SK-N-SH treated with all-trans-retinoic acid at 6 μM for 48 hours (cell line): ENCODE results near the gene GPC5.

ENCODE experiments used
- ATAC-seq: fragments of 200-7000 bp; cut with Tn5 transposase; 3 replicates; pipeline ENCODE4 v1.9.1; 2020; ENCODE audit warnings: mild to moderate bottlenecking, moderate library complexity
- ARNTL ChIP-seq: fragments of 450-650 bp; formaldehyde crosslinking; IDR thresholded peaks from 2 replicates; pipeline ENCODE4 v1.5.0; 2020; ENCODE audit warnings: low read depth, mild to moderate bottlenecking, moderate library complexity, borderline replicate concordance
- BACH2 ChIP-seq: fragments of 250-450 bp; sonication (Bioruptor Pico); IDR thresholded peaks from 2 replicates; pipeline ENCODE4 v1.9.0; 2021; ENCODE audit warnings: mild to moderate bottlenecking, borderline replicate concordance
- ESRRG ChIP-seq: fragments of 250-450 bp; sonication (Bioruptor Pico); IDR thresholded peaks from 2 replicates; pipeline ENCODE4 v1.6.1; 2021; ENCODE audit warnings: mild to moderate bottlenecking
- GLIS3 ChIP-seq: fragments of 250-450 bp; sonication (Bioruptor Pico); IDR thresholded peaks from 2 replicates; pipeline ENCODE4 v1.5.0; 2020; ENCODE audit warnings: mild to moderate bottlenecking, moderate library complexity
- ISL1 ChIP-seq: fragments of 250-450 bp; sonication (Bioruptor Pico); IDR thresholded peaks from 2 replicates; pipeline ENCODE4 v2.1.2; 2022; ENCODE audit warnings: mild to moderate bottlenecking, moderate library complexity
- OSR1 ChIP-seq: fragments of 250-450 bp; sonication (Bioruptor Pico); IDR thresholded peaks from 2 replicates; pipeline ENCODE4 v1.8.0; 2022; ENCODE audit warnings: moderate library complexity, mild to moderate bottlenecking, inconsistent platforms
- PATZ1 ChIP-seq: fragments of 250-450 bp; sonication (Bioruptor Pico); IDR thresholded peaks from 2 replicates; pipeline ENCODE4 v1.8.0; 2020; ENCODE audit warnings: mild to moderate bottlenecking, moderate library complexity, borderline replicate concordance
- PPARA ChIP-seq: fragments of 250-450 bp; sonication (Bioruptor Pico); IDR thresholded peaks from 2 replicates; pipeline ENCODE4 v1.5.0; 2020; ENCODE audit warnings: mild to moderate bottlenecking, borderline replicate concordance
- RARB ChIP-seq: fragments of 250-450 bp; sonication (Bioruptor Pico); IDR thresholded peaks from 2 replicates; pipeline ENCODE4 v1.8.0; 2021; ENCODE audit warnings: mild to moderate bottlenecking, moderate library complexity
- SNAI2 ChIP-seq: fragments of 250-450 bp; sonication (Bioruptor Pico); IDR thresholded peaks from 2 replicates; pipeline ENCODE4 v1.5.0; 2020; ENCODE audit warnings: mild to moderate bottlenecking, moderate library complexity
- TCF4 ChIP-seq: fragments of 250-450 bp; sonication (Bioruptor Pico); IDR thresholded peaks from 2 replicates; pipeline ENCODE4 v1.8.0; 2021; ENCODE audit warnings: mild to moderate bottlenecking, moderate library complexity, borderline replicate concordance
- TOX ChIP-seq: fragments of 250-450 bp; sonication (Bioruptor Pico); IDR thresholded peaks from 2 replicates; pipeline ENCODE4 v1.8.0; 2021; ENCODE audit warnings: mild to moderate bottlenecking, moderate library complexity, borderline replicate concordance
- ZC3H10 ChIP-seq: fragments of 250-450 bp; sonication (Bioruptor Pico); IDR thresholded peaks from 2 replicates; pipeline ENCODE4 v1.5.1; 2021; ENCODE audit warnings: mild to moderate bottlenecking, moderate library complexity
- ZFP3 ChIP-seq: fragments of 250-450 bp; sonication (Bioruptor Pico); IDR thresholded peaks from 2 replicates; pipeline ENCODE4 v1.5.0; 2020; ENCODE audit warnings: mild to moderate bottlenecking, moderate library complexity
- ZFP30 ChIP-seq: fragments of 450-650 bp; formaldehyde crosslinking; IDR thresholded peaks from 2 replicates; pipeline ENCODE4 v1.5.0; 2022; ENCODE audit warnings: mild to moderate bottlenecking, moderate library complexity
- ZNF565 ChIP-seq: fragments of 450-650 bp; formaldehyde crosslinking; conservative IDR thresholded peaks from 2 replicates; pipeline ENCODE4 v1.5.0; 2020; ENCODE audit warnings: low read depth, mild to moderate bottlenecking, moderate library complexity
- ZNF70 ChIP-seq: fragments of 450-650 bp; formaldehyde crosslinking; IDR thresholded peaks from 2 replicates; pipeline ENCODE4 v1.5.0; 2020; ENCODE audit warnings: mild to moderate bottlenecking, moderate library complexity
- ZNF8 ChIP-seq: fragments of 450-650 bp; formaldehyde crosslinking; IDR thresholded peaks from 2 replicates; pipeline ENCODE4 v1.5.0; 2020; ENCODE audit warnings: mild to moderate bottlenecking, moderate library complexity
- TF ChIP-seq, protein P1 (sequence below): fragments of 250-450 bp; sonication (Bioruptor Pico); IDR thresholded peaks from 2 replicates; pipeline ENCODE4 v1.8.0; 2021; ENCODE audit warnings: low read depth, mild to moderate bottlenecking, moderate library complexity, borderline replicate concordance
- TF ChIP-seq, protein P2 (sequence below): fragments of 250-450 bp; sonication (Bioruptor Pico); IDR thresholded peaks from 2 replicates; pipeline ENCODE4 v1.5.0; 2020; ENCODE audit warnings: mild to moderate bottlenecking, moderate library complexity
- TF ChIP-seq, protein P3 (sequence below): fragments of 250-450 bp; sonication (Bioruptor Pico); IDR thresholded peaks from 2 replicates; pipeline ENCODE4 v1.5.1; 2020; ENCODE audit warnings: low read depth, mild to moderate bottlenecking, moderate library complexity

The GPC5 gene

GRCh38 chr13:91510058-91510457, 111.6 kb downstream of the GPC5 start:
- TF ChIP-seq, protein P1, sequence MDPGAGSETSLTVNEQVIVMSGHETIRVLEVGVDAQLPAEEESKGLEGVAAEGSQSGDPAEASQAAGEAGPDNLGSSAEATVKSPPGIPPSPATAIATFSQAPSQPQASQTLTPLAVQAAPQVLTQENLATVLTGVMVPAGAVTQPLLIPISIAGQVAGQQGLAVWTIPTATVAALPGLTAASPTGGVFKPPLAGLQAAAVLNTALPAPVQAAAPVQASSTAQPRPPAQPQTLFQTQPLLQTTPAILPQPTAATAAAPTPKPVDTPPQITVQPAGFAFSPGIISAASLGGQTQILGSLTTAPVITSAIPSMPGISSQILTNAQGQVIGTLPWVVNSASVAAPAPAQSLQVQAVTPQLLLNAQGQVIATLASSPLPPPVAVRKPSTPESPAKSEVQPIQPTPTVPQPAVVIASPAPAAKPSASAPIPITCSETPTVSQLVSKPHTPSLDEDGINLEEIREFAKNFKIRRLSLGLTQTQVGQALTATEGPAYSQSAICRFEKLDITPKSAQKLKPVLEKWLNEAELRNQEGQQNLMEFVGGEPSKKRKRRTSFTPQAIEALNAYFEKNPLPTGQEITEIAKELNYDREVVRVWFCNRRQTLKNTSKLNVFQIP (CRISPR knock-in tag) = no peak
- TF ChIP-seq, protein P2, sequence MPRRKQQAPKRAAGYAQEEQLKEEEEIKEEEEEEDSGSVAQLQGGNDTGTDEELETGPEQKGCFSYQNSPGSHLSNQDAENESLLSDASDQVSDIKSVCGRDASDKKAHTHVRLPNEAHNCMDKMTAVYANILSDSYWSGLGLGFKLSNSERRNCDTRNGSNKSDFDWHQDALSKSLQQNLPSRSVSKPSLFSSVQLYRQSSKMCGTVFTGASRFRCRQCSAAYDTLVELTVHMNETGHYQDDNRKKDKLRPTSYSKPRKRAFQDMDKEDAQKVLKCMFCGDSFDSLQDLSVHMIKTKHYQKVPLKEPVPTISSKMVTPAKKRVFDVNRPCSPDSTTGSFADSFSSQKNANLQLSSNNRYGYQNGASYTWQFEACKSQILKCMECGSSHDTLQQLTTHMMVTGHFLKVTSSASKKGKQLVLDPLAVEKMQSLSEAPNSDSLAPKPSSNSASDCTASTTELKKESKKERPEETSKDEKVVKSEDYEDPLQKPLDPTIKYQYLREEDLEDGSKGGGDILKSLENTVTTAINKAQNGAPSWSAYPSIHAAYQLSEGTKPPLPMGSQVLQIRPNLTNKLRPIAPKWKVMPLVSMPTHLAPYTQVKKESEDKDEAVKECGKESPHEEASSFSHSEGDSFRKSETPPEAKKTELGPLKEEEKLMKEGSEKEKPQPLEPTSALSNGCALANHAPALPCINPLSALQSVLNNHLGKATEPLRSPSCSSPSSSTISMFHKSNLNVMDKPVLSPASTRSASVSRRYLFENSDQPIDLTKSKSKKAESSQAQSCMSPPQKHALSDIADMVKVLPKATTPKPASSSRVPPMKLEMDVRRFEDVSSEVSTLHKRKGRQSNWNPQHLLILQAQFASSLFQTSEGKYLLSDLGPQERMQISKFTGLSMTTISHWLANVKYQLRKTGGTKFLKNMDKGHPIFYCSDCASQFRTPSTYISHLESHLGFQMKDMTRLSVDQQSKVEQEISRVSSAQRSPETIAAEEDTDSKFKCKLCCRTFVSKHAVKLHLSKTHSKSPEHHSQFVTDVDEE (CRISPR knock-in tag) = no peak
- TF ChIP-seq TCF4 (CRISPR knock-in tag) = no peak
- TF ChIP-seq BACH2 = no peak
- no peak for TF ChIP-seq ZFP30 (CRISPR knock-in tag)
- TF ChIP-seq ZNF565 (CRISPR knock-in tag) = no peak
- no peak for TF ChIP-seq RARB (CRISPR knock-in tag)
- TF ChIP-seq PPARA (CRISPR knock-in tag) = no peak
- TF ChIP-seq PATZ1 = no peak
- TF ChIP-seq TOX (CRISPR knock-in tag) = no peak
- TF ChIP-seq ZNF8 = no peak
- TF ChIP-seq ZFP3 (CRISPR knock-in tag) = no peak
- TF ChIP-seq, all 23 proteins: peak for 0

GRCh38 chr13:91513790-91514189, 115.4 kb downstream of the GPC5 start:
- no peak for ATAC-seq
- no peak for TF ChIP-seq ARNTL (CRISPR knock-in tag)
- TF ChIP-seq RARB (CRISPR knock-in tag) = no peak
- no peak for TF ChIP-seq PATZ1
- TF ChIP-seq, protein P1 (CRISPR knock-in tag) = no peak
- no peak for TF ChIP-seq OSR1 (CRISPR knock-in tag)
- TF ChIP-seq ZNF8 = no peak
- TF ChIP-seq TOX (CRISPR knock-in tag) = no peak
- TF ChIP-seq, protein P3, sequence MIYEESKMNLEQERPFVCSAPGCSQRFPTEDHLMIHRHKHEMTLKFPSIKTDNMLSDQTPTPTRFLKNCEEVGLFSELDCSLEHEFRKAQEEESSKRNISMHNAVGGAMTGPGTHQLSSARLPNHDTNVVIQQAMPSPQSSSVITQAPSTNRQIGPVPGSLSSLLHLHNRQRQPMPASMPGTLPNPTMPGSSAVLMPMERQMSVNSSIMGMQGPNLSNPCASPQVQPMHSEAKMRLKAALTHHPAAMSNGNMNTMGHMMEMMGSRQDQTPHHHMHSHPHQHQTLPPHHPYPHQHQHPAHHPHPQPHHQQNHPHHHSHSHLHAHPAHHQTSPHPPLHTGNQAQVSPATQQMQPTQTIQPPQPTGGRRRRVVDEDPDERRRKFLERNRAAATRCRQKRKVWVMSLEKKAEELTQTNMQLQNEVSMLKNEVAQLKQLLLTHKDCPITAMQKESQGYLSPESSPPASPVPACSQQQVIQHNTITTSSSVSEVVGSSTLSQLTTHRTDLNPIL (CRISPR knock-in tag) = no peak
- TF ChIP-seq ISL1 (CRISPR knock-in tag) = no peak
- TF ChIP-seq ZNF70 = no peak
- no peak for TF ChIP-seq SNAI2 (CRISPR knock-in tag)

More at GRCh38 chr13:91510058-91510457, 111.6 kb downstream of the GPC5 start:
- ATAC-seq = no peak

DNA sequence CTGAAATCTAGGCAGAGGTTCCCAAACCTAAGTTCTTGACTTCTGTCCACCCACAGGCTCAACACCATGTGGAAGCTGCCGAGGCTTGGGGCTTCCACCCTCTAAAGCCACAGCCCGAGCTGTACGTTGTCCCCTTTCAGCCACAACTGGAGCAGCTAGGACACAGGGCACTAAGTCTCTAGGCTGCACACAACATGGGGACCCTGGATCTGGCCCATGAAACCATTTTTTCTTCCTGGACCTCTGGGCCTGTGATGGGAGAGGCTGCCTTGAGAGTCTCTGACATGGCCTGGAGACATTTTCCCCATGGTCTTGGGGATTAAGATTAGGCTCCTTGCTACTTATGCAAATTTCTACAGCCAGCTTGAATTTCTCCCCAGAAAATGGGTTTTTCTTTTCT, 118.4 kb downstream of the GPC5 start:
- TF ChIP-seq BACH2 = no peak
- TF ChIP-seq TOX (CRISPR knock-in tag) = no peak
- no peak for TF ChIP-seq ZFP30 (CRISPR knock-in tag)
- no peak for TF ChIP-seq ZC3H10 (CRISPR knock-in tag)
- TF ChIP-seq ZNF8 = no peak
- no peak for TF ChIP-seq OSR1 (CRISPR knock-in tag)
- no peak for TF ChIP-seq ESRRG (CRISPR knock-in tag)
- no peak for TF ChIP-seq TCF4 (CRISPR knock-in tag)
- TF ChIP-seq, protein P1 (CRISPR knock-in tag) = no peak
- no peak for TF ChIP-seq ZFP3 (CRISPR knock-in tag)
- TF ChIP-seq PPARA (CRISPR knock-in tag) = no peak
- TF ChIP-seq ISL1 (CRISPR knock-in tag) = no peak
- TF ChIP-seq GLIS3 (CRISPR knock-in tag) = no peak
- no peak for TF ChIP-seq ZNF70
- no peak for TF ChIP-seq SNAI2 (CRISPR knock-in tag)
- no peak for TF ChIP-seq ZNF565 (CRISPR knock-in tag)
- no peak for ATAC-seq
